ENCODE measurements around the gene AQP12A. TPM values are rescaled to one million over a fixed set of nuclear protein-coding genes. Genes with fewer than 3 reads are reported as not detected.
A peak's percentile ranks its signal among the peaks of the same experiment; 100 is the strongest.

The AQP12A gene
- total RNA-seq, 4 donors from 2014 or later = not detected

- H3K27me3 ChIP-seq = peaks cover 0 to 93% (median 3%) of the 10 kb centered on the region in 4 donors
- TF ChIP-seq CTCF (IDR thresholded peaks at IDR 0.05) (no peak), EP300 (IDR thresholded peaks at IDR 0.05) (no peak), POLR2AphosphoS5 (IDR thresholded peaks at IDR 0.05) (no peak), POLR2A (IDR thresholded peaks at IDR 0.05; ENCODE audit: low read depth) (no peak)
- no peaks in the 10 kb centered on the region for H3K36me3 ChIP-seq
- peak; percentile 87 for DNase-seq (ENCODE audit: extremely low spot score)
- H3K4me1 ChIP-seq = no peaks in the 10 kb centered on the region
- 79% methylated on average over 33 of the region's 36 CpGs for WGBS
- no peak overlapping the region for H3K27ac ChIP-seq (replicated peaks in 1 of 4)
- intact Hi-C loops (cut with DNase I) = no loop called here
- no peak overlapping the region for H3K4me3 ChIP-seq
- peaks cover 0 to 3% (median 0%) of the 10 kb centered on the region in 4 donors for H3K9me3 ChIP-seq
Observed at GRCh38 chr2:240646176-240646899, 45.3 kb upstream of the AQP12A start.

- WGBS = 71% methylated on average over 15 of the region's 30 CpGs
Observed at GRCh38 chr2:240646900-240647502, 44.7 kb upstream of the AQP12A start.

GRCh38 chr2:240647503-240648154, 44.0 kb upstream of the AQP12A start:
- peak; percentile 77 for DNase-seq (ENCODE audit: extremely low spot score)

More at GRCh38 chr2:240646900-240647502, 44.7 kb upstream of the AQP12A start:
- Histone ChIP-seq H3K4me3 (no peak overlapping the region), H3K9me3 (peaks cover 0 to 7% (median 0%) of the 10 kb centered on the region in 4 donors), H3K27ac (replicated peaks in 1 of 4) (no peak overlapping the region), H3K27me3 (peaks cover 0 to 96% (median 3%) of the 10 kb centered on the region in 4 donors), H3K4me1 (no peaks in the 10 kb centered on the region), H3K36me3 (no peaks in the 10 kb centered on the region)
- DNase-seq (ENCODE audit: extremely low spot score) = no peak
- intact Hi-C loops (cut with DNase I) = no loop called here
- TF ChIP-seq CTCF (IDR thresholded peaks at IDR 0.05) (no peak), POLR2AphosphoS5 (IDR thresholded peaks at IDR 0.05) (no peak), POLR2A (IDR thresholded peaks at IDR 0.05; ENCODE audit: low read depth) (no peak), EP300 (IDR thresholded peaks at IDR 0.05) (no peak)

DNA sequence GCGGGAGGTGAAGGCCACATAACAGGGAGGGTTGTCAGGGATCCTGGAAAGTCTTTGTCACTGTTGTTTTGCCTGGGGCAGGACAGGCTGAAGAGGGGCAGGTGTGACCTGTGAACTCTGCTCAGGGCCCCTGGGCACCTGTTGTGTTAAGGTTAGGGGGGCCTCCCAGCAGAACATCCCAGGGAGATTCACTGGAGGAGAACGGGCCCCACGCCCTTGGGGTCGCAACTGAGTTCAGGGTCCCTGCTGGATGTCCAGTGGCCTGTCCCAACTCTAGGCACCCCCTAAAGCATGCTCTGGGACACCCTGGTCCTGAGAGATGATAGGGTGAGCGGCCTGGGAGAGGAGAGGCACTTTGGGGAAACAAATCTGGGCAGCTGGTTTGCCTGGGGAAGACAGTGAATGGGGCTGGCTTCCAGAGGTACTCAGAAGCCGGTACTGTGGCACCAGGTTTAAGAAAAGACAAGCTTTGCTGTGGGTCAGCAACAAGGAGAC, 43.5 kb upstream of the AQP12A start:
- intact Hi-C loops (cut with DNase I) = no loop called here
- 100% methylated on average over 1 of the region's 6 CpGs for WGBS
- Histone ChIP-seq H3K9me3 (peaks cover 0 to 7% (median 0%) of the 10 kb centered on the region in 4 donors), H3K27ac (replicated peaks in 1 of 4) (no peak overlapping the region), H3K4me1 (no peaks in the 10 kb centered on the region), H3K4me3 (no peak overlapping the region), H3K36me3 (no peaks in the 10 kb centered on the region), H3K27me3 (peaks cover 0 to 93% (median 5%) of the 10 kb centered on the region in 4 donors)
- peak; percentile 88 for DNase-seq (ENCODE audit: extremely low spot score)
- TF ChIP-seq CTCF (IDR thresholded peaks at IDR 0.05) (no peak), POLR2AphosphoS5 (IDR thresholded peaks at IDR 0.05) (no peak), POLR2A (IDR thresholded peaks at IDR 0.05; ENCODE audit: low read depth) (no peak), EP300 (IDR thresholded peaks at IDR 0.05) (no peak)

More at GRCh38 chr2:240647503-240648154, 44.0 kb upstream of the AQP12A start:
- TF ChIP-seq POLR2AphosphoS5 (IDR thresholded peaks at IDR 0.05) (no peak), EP300 (IDR thresholded peaks at IDR 0.05) (no peak), CTCF (IDR thresholded peaks at IDR 0.05) (no peak), POLR2A (IDR thresholded peaks at IDR 0.05; ENCODE audit: low read depth) (no peak)
- Histone ChIP-seq H3K9me3 (peaks cover 0 to 7% (median 0%) of the 10 kb centered on the region in 4 donors), H3K27me3 (peaks cover 0 to 93% (median 4%) of the 10 kb centered on the region in 4 donors), H3K4me3 (no peak overlapping the region), H3K4me1 (no peaks in the 10 kb centered on the region), H3K36me3 (no peaks in the 10 kb centered on the region), H3K27ac (replicated peaks in 1 of 4) (no peak overlapping the region)
- WGBS = 75% methylated on average over 13 of the region's 22 CpGs
- intact Hi-C loops (cut with DNase I) = no loop called here

All from esophagus muscularis mucosa (tissue), 4 donors.